PC-3 (cell line): Measurements from ENCODE around the gene LYL1. TPM values are rescaled to one million over a fixed set of nuclear protein-coding genes. Genes with fewer than 3 reads are reported as not detected.

Source experiments
- ATAC-seq: fragments of 200-7000 bp; cut with Tn5 transposase; 2 replicates; pipeline ENCODE4 v1.9.1; 2020; ENCODE audit warnings: mild to moderate bottlenecking, moderate library complexity
- BruUV-seq: library from RNA; stranded (reverse); fragments of 400-500 nt; replicated peaks from 2 replicates; lab custom pipeline; 2021; lab: Mats Ljungman, UMichigan
- CTCF ChIA-PET: fragments of 300-600 bp; sonication (Branson Sonifier 250); formaldehyde crosslinking; loops from one replicate; lab custom pipeline; 2022; ENCODE audit warnings: antibody characterized with exemption; lab: Charles Lee
- POLR2A ChIA-PET: fragments of 300-600 bp; sonication (Branson Sonifier 250); formaldehyde crosslinking; loops from one replicate; lab custom pipeline; 2022; ENCODE audit warnings: antibody characterized with exemption; ENCODE audit not compliant: unreplicated experiment; lab: Charles Lee
- DNase-seq: peaks from one replicate; pipeline ENCODE4 v3.0.0-alpha.2; 2015
- H2AFZ ChIP-seq: fragments of 300-600 bp; sonication (generic); 2 replicates; pipeline ENCODE4 v1.6.0; 2016; ENCODE audit warnings: antibody characterized with exemption, low read length
- H3F3A ChIP-seq: fragments of 300-600 bp; sonication (generic); one replicate; pipeline ENCODE4 v1.6.0; 2017; ENCODE audit warnings: antibody characterized with exemption, low read length, control low read depth, mild to moderate bottlenecking; ENCODE audit not compliant: unreplicated experiment
- H3K27ac ChIP-seq: fragments of 300-600 bp; sonication (generic); 2 replicates; pipeline ENCODE4 v1.5.1; 2016; ENCODE audit warnings: mild to moderate bottlenecking, low read length
- H3K27me3 ChIP-seq: fragments of 300-600 bp; sonication (generic); 2 replicates; pipeline ENCODE4 v1.6.1; 2016; ENCODE audit warnings: low read length, mixed read lengths
- H3K36me3 ChIP-seq: fragments of 300-600 bp; sonication (generic); 2 replicates; pipeline ENCODE4 v1.6.1; 2016; ENCODE audit warnings: low read depth, mixed run types, low read length, mixed read lengths
- H3K4me1 ChIP-seq: fragments of 300-600 bp; sonication (generic); 2 replicates; pipeline ENCODE4 v1.5.1; 2016; ENCODE audit warnings: low read length; ENCODE audit not compliant: insufficient read depth
- H3K4me2 ChIP-seq: fragments of 300-600 bp; sonication (generic); 2 replicates; pipeline ENCODE4 v1.6.0; 2016; ENCODE audit warnings: low read length
- H3K4me3 ChIP-seq: fragments of 300-600 bp; sonication (generic); 2 replicates; pipeline ENCODE4 v1.5.1; 2016; ENCODE audit warnings: mild to moderate bottlenecking, low read length, mixed read lengths
- H3K79me2 ChIP-seq: fragments of 300-600 bp; sonication (generic); 2 replicates; pipeline ENCODE4 v1.6.1; 2017; ENCODE audit warnings: low read length, mixed read lengths
- H3K9ac ChIP-seq: fragments of 300-600 bp; sonication (generic); 2 replicates; pipeline ENCODE4 v1.6.0; 2016; ENCODE audit warnings: mild to moderate bottlenecking, low read length
- H3K9me2 ChIP-seq: fragments of 300-600 bp; sonication (generic); replicated peaks from 2 replicates; pipeline ENCODE4 v1.6.1; 2016; ENCODE audit warnings: mixed run types, low read length, mixed read lengths
- H3K9me3 ChIP-seq: fragments of 300-600 bp; sonication (generic); 2 replicates; pipeline ENCODE4 v1.6.1; 2016; ENCODE audit warnings: low read length, mixed read lengths
- H4K20me1 ChIP-seq: fragments of 300-600 bp; sonication (generic); 2 replicates; pipeline ENCODE4 v1.6.1; 2016; ENCODE audit warnings: low read length, mixed read lengths
- CTCF ChIP-seq: fragments of 300-600 bp; sonication (generic); conservative IDR thresholded peaks from 2 replicates; pipeline ENCODE4 v1.5.1; 2017; ENCODE audit warnings: antibody characterized with exemption, low read depth, mild to moderate bottlenecking, low read length
- EZH2 ChIP-seq: fragments of 300-600 bp; sonication (generic); IDR thresholded peaks from one replicate; pipeline ENCODE4 v1.6.1; 2017; ENCODE audit warnings: antibody characterized with exemption, mild to moderate bottlenecking, low read length; ENCODE audit not compliant: unreplicated experiment
- EZH2phosphoT487 ChIP-seq: fragments of 300-600 bp; sonication (generic); IDR thresholded peaks from 2 replicates; pipeline ENCODE4 v1.6.1; 2018; ENCODE audit warnings: mild to moderate bottlenecking, antibody characterized with exemption, low read length, borderline replicate concordance
- intact Hi-C: fragments of 100-400 bp; cut with micrococcal nuclease; formaldehyde crosslinking; loops from 2 replicates; pipeline ENCODE4 v1.9.0; 2023
- total RNA-seq: library from RNA; depleted of rRNA; stranded (reverse); fragments of >200 nt; gene quantifications from 2 replicates; pipeline ENCODE4 v1.2.3, GENCODE V29; 2014

LYL1 gene
- total RNA-seq, 1 experiment from 2014 or later, result 3.3 TPM

GRCh38 chr19:13066933-13067807 is 35.5 kb downstream of the LYL1 start:
- H3K9me3 ChIP-seq, result no peaks in the 10 kb centered on the region
- TF ChIP-seq CTCF (no peak), EZH2phosphoT487 (no peak), EZH2 (no peak)
- no peaks in the 10 kb centered on the region for H3K27me3 ChIP-seq
- no peak overlapping the region for H3K4me3 ChIP-seq
- H3K27ac ChIP-seq, result no peak overlapping the region
- H4K20me1 ChIP-seq, result no peaks in the 10 kb centered on the region
- H2AFZ ChIP-seq, result no peak overlapping the region
- CTCF ChIA-PET, result no interaction called here
- H3K79me2 ChIP-seq, result peaks cover 23% of the 10 kb centered on the region
- DNase-seq, result no peak
- intact Hi-C loops, result no loop called here
- H3K4me1 ChIP-seq, result no peaks in the 10 kb centered on the region
- H3K36me3 ChIP-seq, result no peaks in the 10 kb centered on the region
- H3K9ac ChIP-seq, result no peak overlapping the region
- H3K9me2 ChIP-seq, result no peaks in the 10 kb centered on the region
- no peaks in the 10 kb centered on the region for H3F3A ChIP-seq
- H3K4me2 ChIP-seq, result no peak overlapping the region
- no TSS peak for BruUV-seq
- POLR2A ChIA-PET, result no interaction called here
- ATAC-seq, result no peak

GRCh38 chr19:13066226-13066625 is 36.4 kb downstream of the LYL1 start:
- TF ChIP-seq EZH2phosphoT487 (no peak), EZH2 (no peak), CTCF (no peak)
- Histone ChIP-seq H3K9ac (no peak overlapping the region), H3K36me3 (no peaks in the 10 kb centered on the region), H3F3A (no peaks in the 10 kb centered on the region), H3K4me1 (peaks cover under 1% of the 10 kb centered on the region; the same call in 1 of the 2 replicates), H3K27ac (no peak overlapping the region), H4K20me1 (no peaks in the 10 kb centered on the region), H3K27me3 (no peaks in the 10 kb centered on the region), H3K4me3 (no peak overlapping the region), H3K4me2 (no peak overlapping the region), H2AFZ (no peak overlapping the region), H3K9me3 (no peaks in the 10 kb centered on the region), H3K79me2 (peaks cover 30% of the 10 kb centered on the region), H3K9me2 (no peaks in the 10 kb centered on the region)
- POLR2A ChIA-PET, result no interaction called here
- CTCF ChIA-PET, result no interaction called here
- intact Hi-C loops, result no loop called here
- ATAC-seq (no peak), DNase-seq (no peak)
- no TSS peak for BruUV-seq

GRCh38 chr19:13064092-13064489 is 38.6 kb downstream of the LYL1 start:
- DNase-seq (no peak), ATAC-seq (no peak)
- no TSS peak for BruUV-seq
- H3K4me3 ChIP-seq, result no peak overlapping the region
- no peak overlapping the region for H3K4me2 ChIP-seq
- H3K27ac ChIP-seq, result no peak overlapping the region
- no peak overlapping the region for H2AFZ ChIP-seq
- no peaks in the 10 kb centered on the region for H3K36me3 ChIP-seq
- H3K79me2 ChIP-seq, result peaks cover 44% of the 10 kb centered on the region
- H3K27me3 ChIP-seq, result no peaks in the 10 kb centered on the region
- H3K9me2 ChIP-seq, result no peaks in the 10 kb centered on the region
- H4K20me1 ChIP-seq, result no peaks in the 10 kb centered on the region
- H3K4me1 ChIP-seq, result peaks cover 14% of the 10 kb centered on the region
- CTCF ChIA-PET, result no interaction called here
- no peaks in the 10 kb centered on the region for H3F3A ChIP-seq
- intact Hi-C loops, result no loop called here
- no peak overlapping the region for H3K9ac ChIP-seq
- POLR2A ChIA-PET, result no interaction called here
- no peaks in the 10 kb centered on the region for H3K9me3 ChIP-seq
- TF ChIP-seq EZH2phosphoT487, result no peak
- no peak for TF ChIP-seq EZH2
- no peak for TF ChIP-seq CTCF
